ENCODE data around the gene ATRN.
A peak's percentile ranks its signal among the peaks of the same experiment; 100 is the strongest.
"Not testable (repeated sequence)": the region's sequence is repeated elsewhere in the genome, so short reads cannot be mapped to it uniquely, and the experiment has no call there.

ATRN gene

GRCh38 chr20:3454831-3455230 lies 16.0 kb upstream of the ATRN start:
- Mint-ChIP-seq H3K27me3 (peaks cover 3% of the 10 kb centered on the region), H3K27ac (no peak overlapping the region), H3K9me3 (no peaks in the 10 kb centered on the region), H3K4me1 (ENCODE audit: low read depth) (no peaks in the 10 kb centered on the region), H3K36me3 (ENCODE audit: low read depth) (no peaks in the 10 kb centered on the region), H3K4me3 (no peak overlapping the region)
- no peak for DNase-seq

DNA sequence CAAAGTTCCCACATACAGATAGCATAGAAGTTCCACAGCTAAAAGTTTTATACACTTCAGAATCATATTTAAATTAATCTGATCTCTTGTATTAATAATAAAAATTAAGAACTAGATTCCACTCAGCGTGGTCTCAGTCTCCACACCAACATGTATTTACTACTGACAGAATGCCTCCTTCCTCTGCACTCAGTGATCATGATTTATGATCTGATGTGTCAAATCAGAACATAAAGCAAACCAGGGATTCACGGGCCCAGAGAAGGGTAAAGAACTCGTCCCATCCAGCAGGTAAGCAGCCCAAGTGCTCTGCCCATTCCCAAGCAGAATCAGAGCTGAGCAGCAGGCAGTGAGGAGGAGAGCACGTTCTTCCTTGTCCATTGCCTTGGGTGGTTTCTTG lies 14.2 kb upstream of the ATRN start:
- Mint-ChIP-seq H3K4me1 (ENCODE audit: low read depth) (no peaks in the 10 kb centered on the region), H3K27me3 (no peaks in the 10 kb centered on the region), H3K27ac (no peak overlapping the region), H3K36me3 (ENCODE audit: low read depth) (no peaks in the 10 kb centered on the region), H3K4me3 (no peak overlapping the region), H3K9me3 (no peaks in the 10 kb centered on the region)
- DNase-seq, result no peak

- no peaks in the 10 kb centered on the region for H3K27me3 Mint-ChIP-seq
- no peak overlapping the region for H3K27ac Mint-ChIP-seq
- no peaks in the 10 kb centered on the region for H3K36me3 Mint-ChIP-seq (ENCODE audit: low read depth)
- H3K4me3 Mint-ChIP-seq, result no peak overlapping the region
- DNase-seq, result no peak
- no peaks in the 10 kb centered on the region for H3K9me3 Mint-ChIP-seq
- no peaks in the 10 kb centered on the region for H3K4me1 Mint-ChIP-seq (ENCODE audit: low read depth)
Measured at GRCh38 chr20:3459881-3460307, 10.9 kb upstream of the ATRN start.

DNA sequence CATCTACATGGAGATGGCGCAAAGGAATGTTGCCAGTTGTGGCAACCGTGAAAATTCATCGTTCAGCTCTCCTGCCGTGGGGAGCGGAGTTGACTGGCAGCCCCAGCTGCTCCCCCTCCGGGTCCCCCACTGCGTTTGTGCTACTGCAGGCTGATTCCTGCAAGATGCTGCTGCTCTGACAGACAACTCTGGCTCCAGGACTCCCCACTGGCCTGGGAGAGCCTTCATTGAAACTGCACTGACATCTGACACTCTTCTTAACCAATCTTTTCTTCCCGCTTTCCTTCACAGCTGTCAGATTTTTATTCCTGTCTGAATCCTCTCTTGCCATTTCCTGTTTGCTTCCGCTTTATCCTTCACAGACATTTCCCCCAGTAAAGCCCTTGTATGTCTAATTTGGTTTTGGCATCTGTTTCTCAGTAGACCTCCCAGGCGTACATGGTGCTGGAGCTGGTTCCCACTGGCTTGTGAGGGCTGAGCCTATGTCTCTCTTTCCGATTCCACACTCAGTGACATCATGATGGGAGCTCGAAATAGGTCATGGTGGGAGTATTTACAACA lies 9.5 kb upstream of the ATRN start:
- H3K27ac Mint-ChIP-seq, result no peak overlapping the region
- no peaks in the 10 kb centered on the region for H3K27me3 Mint-ChIP-seq

DNA sequence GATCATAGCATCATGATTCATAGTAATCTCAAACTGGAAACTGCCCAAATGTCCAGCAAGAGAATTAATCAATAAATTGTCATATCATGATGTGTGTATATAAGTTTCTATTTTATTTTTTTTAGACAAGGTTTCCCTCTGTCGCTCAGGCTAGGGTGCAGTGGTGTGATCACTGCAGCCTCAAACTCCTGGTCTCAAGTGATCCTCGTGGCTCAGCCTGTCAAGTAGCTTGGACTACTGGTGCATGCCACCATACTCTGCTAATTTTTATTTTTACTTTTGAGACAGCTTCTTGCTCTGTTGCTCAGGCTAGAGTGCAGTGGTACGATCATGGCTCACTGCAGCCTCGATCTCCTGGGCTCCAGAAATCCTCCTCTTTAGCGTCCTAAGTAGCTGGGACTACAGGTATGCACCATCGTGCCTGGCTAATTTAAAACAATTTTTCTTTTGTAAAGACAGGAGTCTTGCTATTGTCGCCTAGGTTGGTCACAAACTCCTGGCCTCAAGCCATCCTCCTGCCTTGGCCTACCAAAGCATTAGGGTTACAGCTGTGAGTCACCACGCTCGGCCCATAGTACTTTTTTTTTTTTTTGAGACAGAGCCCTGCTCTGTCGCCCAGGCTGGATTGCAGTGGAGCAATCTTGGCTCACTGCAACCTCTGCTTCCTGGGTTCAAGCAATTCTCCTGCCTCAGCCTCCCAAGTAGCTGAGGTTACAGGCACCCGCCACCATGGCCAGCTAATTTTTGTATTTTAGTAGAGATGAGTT lies 8.7 kb upstream of the ATRN start:
- DNase-seq, result no peak
- no peak overlapping the region for H3K27ac Mint-ChIP-seq
- H3K4me3 Mint-ChIP-seq, result no peak overlapping the region

More for the DNA sequence above, 9.5 kb upstream of the ATRN start:
- no peaks in the 10 kb centered on the region for H3K36me3 Mint-ChIP-seq (ENCODE audit: low read depth)
- DNase-seq, result no peak
- H3K4me1 Mint-ChIP-seq (ENCODE audit: low read depth), result no peaks in the 10 kb centered on the region
- no peaks in the 10 kb centered on the region for H3K9me3 Mint-ChIP-seq
- no peak overlapping the region for H3K4me3 Mint-ChIP-seq

GRCh38 chr20:3464166-3464565 lies 6.7 kb upstream of the ATRN start:
- no peaks in the 10 kb centered on the region for H3K36me3 Mint-ChIP-seq (ENCODE audit: low read depth)
- H3K4me3 Mint-ChIP-seq, result no peak overlapping the region
- no peaks in the 10 kb centered on the region for H3K4me1 Mint-ChIP-seq (ENCODE audit: low read depth)
- H3K27ac Mint-ChIP-seq, result no peak overlapping the region
- no peaks in the 10 kb centered on the region for H3K27me3 Mint-ChIP-seq
- DNase-seq, result no peak
- no peaks in the 10 kb centered on the region for H3K9me3 Mint-ChIP-seq

More for the DNA sequence above, 8.7 kb upstream of the ATRN start:
- Mint-ChIP-seq H3K4me1 (ENCODE audit: low read depth) (no peaks in the 10 kb centered on the region), H3K36me3 (ENCODE audit: low read depth) (no peaks in the 10 kb centered on the region), H3K9me3 (no peaks in the 10 kb centered on the region), H3K27me3 (no peaks in the 10 kb centered on the region)

GRCh38 chr20:3465301-3465700 lies 5.5 kb upstream of the ATRN start:
- H3K36me3 Mint-ChIP-seq (ENCODE audit: low read depth), result no peaks in the 10 kb centered on the region
- no peaks in the 10 kb centered on the region for H3K27me3 Mint-ChIP-seq
- no peak overlapping the region for H3K27ac Mint-ChIP-seq
- no peaks in the 10 kb centered on the region for H3K9me3 Mint-ChIP-seq
- no peak overlapping the region for H3K4me3 Mint-ChIP-seq
- peaks cover 5% of the 10 kb centered on the region for H3K4me1 Mint-ChIP-seq (ENCODE audit: low read depth)
- no peak for DNase-seq

GRCh38 chr20:3470208-3470626 lies 601 bp upstream of the ATRN start:
- no peaks in the 10 kb centered on the region for H3K9me3 Mint-ChIP-seq
- peaks cover 9% of the 10 kb centered on the region for H3K36me3 Mint-ChIP-seq (ENCODE audit: low read depth)
- peak overlapping the region; percentile 95 for H3K4me3 Mint-ChIP-seq
- no peak for DNase-seq
- H3K27ac Mint-ChIP-seq, result peak overlapping the region; percentile 87
- no peaks in the 10 kb centered on the region for H3K27me3 Mint-ChIP-seq
- peaks cover 38% of the 10 kb centered on the region for H3K4me1 Mint-ChIP-seq (ENCODE audit: low read depth)

DNA sequence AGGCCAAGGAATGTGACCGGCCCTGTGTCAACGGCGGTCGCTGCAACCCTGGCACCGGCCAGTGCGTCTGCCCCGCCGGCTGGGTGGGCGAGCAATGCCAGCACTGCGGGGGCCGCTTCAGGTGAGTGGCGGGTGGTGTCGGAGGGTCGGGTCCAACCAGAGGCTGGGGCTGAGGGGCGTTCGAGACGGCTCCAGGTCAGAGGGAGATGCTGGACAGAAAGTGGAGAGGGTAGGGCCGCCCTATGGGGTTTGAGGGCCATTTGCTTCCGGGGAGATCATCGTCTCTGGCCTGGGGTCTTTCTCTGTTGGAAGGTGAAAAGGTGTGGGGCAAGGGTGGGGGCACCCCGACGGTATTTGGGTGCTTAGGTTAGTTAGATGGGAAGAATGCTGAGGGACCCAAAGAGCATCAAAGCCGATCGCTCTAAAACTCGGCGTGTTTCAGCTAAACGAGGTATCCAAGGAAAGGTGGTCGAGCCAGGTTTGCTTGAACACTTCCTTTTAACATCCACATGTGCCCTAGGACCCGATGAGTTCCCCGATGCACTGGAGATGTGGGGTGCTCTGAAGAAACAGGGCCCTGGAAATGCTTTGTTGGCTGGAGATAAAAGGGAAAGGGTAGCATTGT lies 691 bp downstream of the ATRN start:
- no peak for DNase-seq
- Mint-ChIP-seq H3K36me3 (ENCODE audit: low read depth) (peaks cover 9% of the 10 kb centered on the region), H3K27ac (peak overlapping the region; percentile 84), H3K9me3 (no peaks in the 10 kb centered on the region), H3K4me3 (peak overlapping the region; percentile 95), H3K4me1 (ENCODE audit: low read depth) (peaks cover 38% of the 10 kb centered on the region), H3K27me3 (no peaks in the 10 kb centered on the region)

- Mint-ChIP-seq H3K36me3 (ENCODE audit: low read depth) (peaks cover 9% of the 10 kb centered on the region), H3K27ac (peak overlapping the region; percentile 84), H3K4me3 (peak overlapping the region; percentile 95), H3K27me3 (no peaks in the 10 kb centered on the region), H3K9me3 (no peaks in the 10 kb centered on the region), H3K4me1 (ENCODE audit: low read depth) (peaks cover 38% of the 10 kb centered on the region)
- no peak for DNase-seq
Measured at GRCh38 chr20:3472105-3472504, 1.3 kb downstream of the ATRN start.

- peaks cover 9% of the 10 kb centered on the region for H3K36me3 Mint-ChIP-seq (ENCODE audit: low read depth)
- DNase-seq, result no peak
- H3K27me3 Mint-ChIP-seq, result no peaks in the 10 kb centered on the region
- no peak overlapping the region for H3K4me3 Mint-ChIP-seq
- peaks cover 38% of the 10 kb centered on the region for H3K4me1 Mint-ChIP-seq (ENCODE audit: low read depth)
- H3K9me3 Mint-ChIP-seq, result no peaks in the 10 kb centered on the region
- H3K27ac Mint-ChIP-seq, result no peak overlapping the region
Measured at GRCh38 chr20:3473324-3473723, 2.5 kb downstream of the ATRN start.

GRCh38 chr20:3473944-3474343 lies 3.1 kb downstream of the ATRN start:
- DNase-seq, result no peak
- H3K4me3 Mint-ChIP-seq, result no peak overlapping the region
- H3K27ac Mint-ChIP-seq, result peak overlapping the region; percentile 0
- H3K36me3 Mint-ChIP-seq (ENCODE audit: low read depth), result peaks cover 9% of the 10 kb centered on the region
- H3K4me1 Mint-ChIP-seq (ENCODE audit: low read depth), result peaks cover 38% of the 10 kb centered on the region
- no peaks in the 10 kb centered on the region for H3K27me3 Mint-ChIP-seq
- H3K9me3 Mint-ChIP-seq, result no peaks in the 10 kb centered on the region

DNA sequence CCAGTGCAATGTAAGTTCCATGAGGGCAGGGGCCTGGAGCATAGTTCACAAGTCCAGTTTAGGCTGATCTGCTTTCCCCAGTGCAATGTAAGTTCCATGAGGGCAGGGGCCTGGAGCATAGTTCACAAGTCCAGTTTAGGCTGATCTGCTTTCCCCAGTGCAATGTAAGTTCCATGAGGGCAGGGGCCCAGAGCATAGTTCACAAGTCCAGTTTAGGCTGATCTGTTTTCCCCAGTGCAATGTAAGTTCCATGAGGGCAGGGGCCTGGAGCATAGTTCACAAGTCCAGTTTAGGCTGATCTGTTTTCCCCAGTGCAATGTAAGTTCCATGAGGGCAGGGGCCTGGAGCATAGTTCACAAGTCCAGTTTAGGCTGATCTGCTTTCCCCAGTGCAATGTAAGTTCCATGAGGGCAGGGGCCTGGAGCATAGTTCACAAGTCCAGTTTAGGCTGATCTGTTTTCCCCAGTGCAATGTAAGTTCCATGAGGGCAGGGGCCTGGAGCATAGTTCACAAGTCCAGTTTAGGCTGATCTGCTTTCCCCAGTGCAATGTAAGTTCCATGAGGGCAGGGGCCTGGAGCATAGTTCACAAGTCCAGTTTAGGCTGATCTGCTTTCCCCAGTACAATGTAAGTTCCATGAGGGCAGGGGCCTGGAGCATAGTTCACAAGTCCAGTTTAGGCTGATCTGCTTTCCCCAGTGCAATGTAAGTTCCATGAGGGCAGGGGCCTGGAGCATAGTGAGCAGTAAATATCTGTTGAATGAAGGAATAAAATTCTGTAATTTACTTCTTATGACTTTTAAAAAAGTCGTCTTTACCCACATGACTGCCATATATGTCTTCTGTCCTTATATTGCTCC lies 6.4 kb downstream of the ATRN start:
- peaks cover 40% of the 10 kb centered on the region for H3K4me1 Mint-ChIP-seq (ENCODE audit: low read depth)

DNA sequence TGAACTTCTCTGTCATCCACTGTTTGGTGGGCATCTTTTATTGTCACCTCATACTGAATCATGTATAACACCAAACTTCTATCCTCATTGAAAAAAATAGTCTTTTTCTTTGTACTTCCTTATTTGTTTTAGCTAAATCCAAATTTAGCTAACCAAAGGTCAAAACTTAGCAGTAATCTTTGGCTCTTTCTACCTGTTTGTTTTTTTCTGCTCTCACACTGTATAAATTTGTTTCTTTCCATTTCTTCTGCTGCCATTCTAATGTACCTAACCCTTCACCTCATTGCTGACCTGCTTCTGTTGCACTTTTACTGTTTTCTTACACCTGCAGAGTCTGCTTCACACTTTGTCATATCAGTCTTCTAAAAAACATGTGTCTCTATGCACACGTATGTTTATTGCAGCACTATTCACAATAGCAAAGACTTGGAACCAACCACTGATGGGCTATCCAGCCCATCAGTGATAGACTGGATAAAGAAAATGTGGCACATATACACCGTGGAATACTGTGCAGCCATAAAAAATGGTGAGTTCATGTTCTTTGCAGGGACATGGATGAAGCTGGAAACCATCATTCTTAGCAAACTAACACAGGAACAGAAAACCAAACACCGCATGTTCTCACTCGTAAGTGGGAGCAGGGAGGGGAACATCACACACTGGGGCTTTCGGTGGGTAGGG lies 7.2 kb downstream of the ATRN start:
- H3K36me3 Mint-ChIP-seq (ENCODE audit: low read depth), result peaks cover 2% of the 10 kb centered on the region
- H3K4me3 Mint-ChIP-seq, result no peak overlapping the region
- no peak overlapping the region for H3K27ac Mint-ChIP-seq
- no peak for DNase-seq
- H3K9me3 Mint-ChIP-seq, result no peaks in the 10 kb centered on the region
- peaks cover 33% of the 10 kb centered on the region for H3K4me1 Mint-ChIP-seq (ENCODE audit: low read depth)
- H3K27me3 Mint-ChIP-seq, result no peaks in the 10 kb centered on the region

More for the DNA sequence above, 6.4 kb downstream of the ATRN start:
- not testable (repeated sequence) for H3K36me3 Mint-ChIP-seq (ENCODE audit: low read depth); DNase-seq; H3K4me3 Mint-ChIP-seq; H3K27me3 Mint-ChIP-seq; H3K27ac Mint-ChIP-seq; H3K9me3 Mint-ChIP-seq
